GM21737 (cell line): ENCODE measurements around the gene IMMP2L.
"Not testable (repeated sequence)": the region's sequence is repeated elsewhere in the genome, so short reads cannot be mapped to it uniquely, and the experiment has no call there.

Experiments used
- ATAC-seq: cut with Tn5 transposase; IDR thresholded peaks from one replicate; pipeline ENCODE4 v1.9.1; 2021; ENCODE audit warnings: mild to moderate bottlenecking, moderate library complexity; ENCODE audit not compliant: unreplicated experiment

The IMMP2L gene

DNA sequence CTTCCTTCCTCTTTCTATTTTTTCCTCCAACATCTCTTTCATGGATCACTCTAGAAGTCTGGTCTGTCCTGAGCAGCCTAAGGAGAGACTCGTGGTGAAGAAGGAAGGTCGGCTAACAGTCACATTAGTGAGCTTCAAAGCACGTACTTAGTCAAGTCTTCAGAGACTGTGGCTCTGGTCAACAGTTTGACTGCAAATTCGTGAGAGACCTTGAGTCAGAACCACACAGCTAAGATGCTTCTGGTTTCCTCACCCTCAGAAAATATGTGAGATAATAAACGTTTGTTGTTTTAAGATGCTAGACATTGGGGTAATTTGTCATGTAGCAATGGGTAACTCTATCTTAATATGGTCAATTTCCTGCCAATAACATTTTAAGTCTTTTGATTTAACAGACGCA is 597.5 kb downstream of the IMMP2L start:
- ATAC-seq = no peak

GRCh38 chr7:110962826-110963225 is 599.5 kb downstream of the IMMP2L start:
- no peak for ATAC-seq

- no peak for ATAC-seq
These were observed 599.9 kb downstream of the IMMP2L start for GRCh38 chr7:110962374-110962773.

DNA sequence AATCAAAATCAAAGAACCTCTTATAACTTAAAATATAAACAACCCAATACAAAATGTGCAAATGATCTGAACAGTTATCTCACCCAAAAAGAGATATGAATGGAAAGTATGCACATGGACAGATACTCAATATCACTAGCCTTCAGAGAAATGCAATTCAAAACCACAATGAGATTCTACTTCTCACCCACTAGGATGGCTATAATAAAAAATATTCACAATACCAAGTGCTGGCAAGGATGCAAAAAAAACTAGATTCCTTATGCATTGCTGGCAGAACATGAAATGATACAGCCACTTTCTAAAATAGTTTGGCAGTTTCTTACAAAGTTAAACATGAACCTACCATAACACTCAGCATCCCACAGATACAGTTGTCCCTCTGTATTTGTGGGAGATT is 601.5 kb downstream of the IMMP2L start:
- no peak for ATAC-seq

- ATAC-seq = no peak
These were observed 614.0 kb downstream of the IMMP2L start for GRCh38 chr7:110948280-110948679.

DNA sequence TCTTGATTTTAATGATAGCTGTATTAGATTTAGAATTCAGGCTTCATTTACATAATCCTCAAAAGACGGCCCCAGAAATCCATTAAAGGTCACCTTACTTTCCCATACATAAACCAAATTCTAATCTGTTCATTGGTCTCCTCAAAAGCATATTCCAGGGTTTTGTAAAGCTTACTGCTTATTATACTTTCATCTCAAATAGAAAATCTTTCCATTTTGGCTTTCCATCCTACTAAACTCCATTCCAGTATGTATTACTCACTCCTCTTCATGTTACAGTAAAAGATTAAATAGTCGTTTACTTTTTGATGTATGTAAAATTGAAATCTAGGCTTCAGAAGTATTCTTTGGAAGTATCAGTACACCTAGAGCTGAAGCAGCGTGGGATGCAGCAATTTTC is 614.9 kb downstream of the IMMP2L start:
- no peak for ATAC-seq

GRCh38 chr7:110944966-110945644 is 617.2 kb downstream of the IMMP2L start:
- no peak for ATAC-seq

- ATAC-seq = no peak
These were observed 617.8 kb downstream of the IMMP2L start for GRCh38 chr7:110944448-110944847.

DNA sequence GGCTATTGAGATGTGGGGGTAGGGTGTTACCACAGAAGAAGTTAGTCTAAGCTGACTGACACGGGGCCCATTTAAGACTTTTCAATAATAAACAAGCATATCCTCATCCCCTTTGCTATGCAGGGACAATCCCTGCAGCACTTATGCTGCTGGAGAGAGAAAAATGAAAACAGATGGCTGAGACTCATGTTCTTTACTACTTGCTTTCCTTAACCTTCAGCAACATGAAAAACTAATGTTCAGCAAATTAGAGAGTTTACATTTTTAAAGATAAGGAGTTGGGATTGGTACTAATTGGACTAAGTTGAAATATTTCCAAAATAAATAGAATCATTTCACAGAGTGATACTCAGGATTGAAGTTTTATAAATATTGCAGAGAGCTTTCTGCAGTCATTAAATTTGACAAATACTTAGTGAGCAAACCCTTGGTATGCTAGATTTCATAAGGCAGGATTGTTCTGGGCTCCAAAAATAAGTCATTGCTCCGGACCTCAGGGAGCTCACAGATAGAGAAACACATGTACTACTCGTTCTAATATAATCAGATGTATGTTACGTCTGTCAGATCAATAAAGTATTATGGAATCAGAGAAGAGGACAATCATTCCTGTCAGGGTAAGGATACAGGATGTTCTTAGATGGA is 618.5 kb downstream of the IMMP2L start:
- no peak for ATAC-seq

- no peak for ATAC-seq
These were observed 620.9 kb downstream of the IMMP2L start for GRCh38 chr7:110941385-110941784.

DNA sequence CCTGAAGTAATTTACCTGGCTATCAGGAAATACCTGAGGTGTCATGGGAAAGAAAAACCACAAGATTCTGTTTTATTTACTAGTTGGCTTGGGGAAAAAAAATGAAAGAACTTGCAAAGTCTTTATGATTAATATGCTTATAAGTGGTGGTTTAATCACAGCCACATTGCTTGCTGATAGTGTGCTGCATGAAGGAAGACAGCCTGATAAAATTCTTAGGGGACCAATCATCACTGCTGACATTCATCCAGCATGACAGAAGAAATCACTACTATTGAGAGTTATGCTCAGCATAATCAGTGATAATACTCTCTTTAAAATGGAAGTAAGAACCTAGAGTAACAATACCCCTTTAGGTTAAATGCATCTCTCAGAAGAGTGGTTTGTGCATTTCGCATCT is 621.5 kb downstream of the IMMP2L start:
- ATAC-seq = no peak

DNA sequence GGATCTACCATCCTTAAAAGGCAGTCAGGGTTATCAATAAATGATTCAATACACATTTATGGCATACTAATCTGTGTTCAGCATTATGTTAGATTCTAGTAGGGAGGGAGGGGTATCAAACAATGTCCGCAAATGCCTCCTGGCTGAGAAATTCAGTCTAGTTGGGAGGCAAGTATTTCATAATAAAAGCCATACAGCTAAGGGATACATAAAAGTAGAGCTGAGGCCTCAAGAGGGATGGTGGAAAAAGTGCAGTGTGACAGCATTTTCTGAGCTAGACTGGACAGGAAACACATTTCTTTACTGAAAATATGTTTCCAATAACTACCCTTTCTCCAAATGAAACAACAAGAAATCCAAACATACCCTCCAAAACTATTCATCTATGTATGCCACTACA is 624.1 kb downstream of the IMMP2L start:
- ATAC-seq = no peak

DNA sequence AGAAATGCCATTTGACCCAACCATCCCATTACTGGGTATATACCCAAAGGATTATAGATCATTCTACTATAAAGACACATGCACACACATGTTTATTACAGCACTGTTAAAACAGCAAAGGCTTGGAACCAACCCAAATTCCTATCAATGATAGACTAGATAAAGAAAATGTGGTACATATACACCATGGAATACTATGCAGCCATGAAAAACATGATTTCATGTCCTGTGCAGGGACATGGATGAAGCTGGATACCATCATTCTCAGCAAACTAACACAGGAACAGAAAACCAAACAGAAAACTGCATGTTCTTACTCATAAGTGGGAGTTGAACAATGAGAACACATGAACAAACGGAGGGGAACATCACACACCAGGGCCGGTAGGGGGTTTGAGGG is 625.6 kb downstream of the IMMP2L start:
- not testable (repeated sequence) for ATAC-seq

GRCh38 chr7:110929480-110930249 is 632.6 kb downstream of the IMMP2L start:
- no peak for ATAC-seq

- no peak for ATAC-seq
These were observed 639.4 kb downstream of the IMMP2L start for GRCh38 chr7:110922906-110923305.

GRCh38 chr7:110921595-110922151 is 640.6 kb downstream of the IMMP2L start:
- no peak for ATAC-seq

GRCh38 chr7:110918949-110919548 is 643.2 kb downstream of the IMMP2L start:
- no peak for ATAC-seq

- no peak for ATAC-seq
These were observed 648.0 kb downstream of the IMMP2L start for GRCh38 chr7:110914263-110914662.

DNA sequence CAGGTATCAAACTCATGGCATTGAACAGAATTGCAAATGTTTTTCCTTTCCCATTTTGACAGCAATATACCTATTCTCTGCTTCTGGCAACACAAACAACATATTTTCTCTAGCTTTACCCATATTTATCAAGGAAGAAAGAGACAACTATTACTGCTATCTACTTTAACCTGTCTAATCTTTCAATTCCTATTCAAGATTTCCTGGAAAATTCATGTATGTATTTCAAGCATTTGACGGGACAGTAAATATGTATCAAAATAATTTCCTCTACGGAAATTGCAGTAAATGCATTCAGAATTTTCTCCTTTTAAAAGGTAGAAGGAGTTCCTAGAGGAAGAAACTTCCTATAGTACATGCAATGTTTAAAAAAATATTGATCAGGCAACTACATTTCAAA is 650.7 kb downstream of the IMMP2L start:
- ATAC-seq = no peak

DNA sequence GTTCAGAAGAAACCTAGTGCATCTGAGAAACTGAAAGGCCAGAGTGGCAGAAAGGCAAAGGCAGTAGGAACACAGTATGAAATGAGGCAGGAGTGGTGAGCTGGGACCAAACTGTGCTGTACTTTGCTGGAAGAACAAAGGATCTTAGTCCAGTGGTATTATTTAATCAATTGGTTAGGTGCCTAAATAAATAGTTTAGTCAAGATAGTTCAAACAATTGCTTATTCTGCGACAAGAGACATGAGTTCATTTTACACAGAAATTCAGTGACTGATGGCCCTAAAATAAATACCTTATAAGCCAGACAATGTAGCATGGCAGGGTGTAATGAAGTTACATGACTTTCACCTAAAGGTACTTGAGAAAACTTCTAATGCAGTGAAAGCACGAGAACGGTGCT is 653.2 kb downstream of the IMMP2L start:
- ATAC-seq = no peak
